ENCODE results near the gene FIBCD1. TPM values are rescaled to one million over a fixed set of nuclear protein-coding genes. Genes with fewer than 3 reads are reported as not detected.

Gene FIBCD1
- total RNA-seq, 2 experiments from 2014 or later: not detected

DNA sequence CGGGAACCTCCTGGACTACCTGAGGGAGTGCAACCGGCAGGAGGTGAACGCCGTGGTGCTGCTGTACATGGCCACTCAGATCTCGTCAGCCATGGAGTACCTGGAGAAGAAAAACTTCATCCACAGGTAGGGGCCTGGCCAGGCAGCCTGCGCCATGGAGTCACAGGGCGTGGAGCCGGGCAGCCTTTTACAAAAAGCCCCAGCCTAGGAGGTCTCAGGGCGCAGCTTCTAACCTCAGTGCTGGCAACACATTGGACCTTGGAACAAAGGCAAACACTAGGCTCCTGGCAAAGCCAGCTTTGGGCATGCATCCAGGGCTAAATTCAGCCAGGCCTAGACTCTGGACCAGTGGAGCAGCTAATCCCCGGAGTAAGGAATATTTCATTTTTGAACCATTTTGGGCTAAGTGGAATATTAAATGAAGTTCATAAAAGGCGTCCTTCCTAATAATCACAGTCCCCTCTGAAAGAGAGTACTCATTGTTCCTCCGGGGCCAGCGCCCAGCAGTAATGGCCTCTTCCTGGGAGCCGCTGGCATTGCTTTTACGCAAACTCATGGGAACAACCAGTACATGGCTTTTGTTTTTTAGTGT, 66.0 kb downstream of the FIBCD1 start:
- DNase-seq: no peak

DNA sequence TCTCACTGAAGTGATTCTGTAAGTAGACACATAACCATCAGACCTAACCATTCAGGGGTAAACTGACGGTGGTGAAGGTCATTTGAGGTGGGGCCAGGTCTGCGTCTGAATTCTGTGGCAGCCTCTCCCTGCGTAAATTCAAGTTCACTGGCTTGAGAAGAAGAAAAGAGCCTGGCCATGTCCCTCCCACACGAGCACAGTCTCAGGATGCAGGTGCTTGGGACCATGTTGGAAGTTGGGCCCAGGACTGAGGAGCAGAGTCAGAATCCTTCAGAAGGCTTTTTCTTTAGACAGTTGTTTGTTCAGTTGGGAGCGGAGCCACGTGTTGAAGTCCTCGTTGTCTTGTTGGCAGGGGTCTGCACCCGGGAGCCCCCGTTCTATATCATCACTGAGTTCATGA, 66.5 kb downstream of the FIBCD1 start:
- H3K27me3 Mint-ChIP-seq: no peaks in the 10 kb centered on the region
- no peak overlapping the region for H3K4me3 Mint-ChIP-seq
- ATAC-seq: no peak
- H3K36me3 Mint-ChIP-seq: peaks cover 2% of the 10 kb centered on the region
- H3K9me3 Mint-ChIP-seq (ENCODE audit: low read depth): no peaks in the 10 kb centered on the region
- CTCF ChIA-PET: no interaction called here
- H3K27ac Mint-ChIP-seq: no peak overlapping the region
- no peak for DNase-seq
- no peaks in the 10 kb centered on the region for H3K4me1 Mint-ChIP-seq

More for the DNA sequence above, 66.0 kb downstream of the FIBCD1 start:
- Mint-ChIP-seq H3K4me3 (no peak overlapping the region), H3K4me1 (no peaks in the 10 kb centered on the region), H3K27ac (no peak overlapping the region), H3K27me3 (no peaks in the 10 kb centered on the region), H3K36me3 (peaks cover 2% of the 10 kb centered on the region), H3K9me3 (ENCODE audit: low read depth) (no peaks in the 10 kb centered on the region)
- CTCF ChIA-PET: no interaction called here
- ATAC-seq: no peak

DNA sequence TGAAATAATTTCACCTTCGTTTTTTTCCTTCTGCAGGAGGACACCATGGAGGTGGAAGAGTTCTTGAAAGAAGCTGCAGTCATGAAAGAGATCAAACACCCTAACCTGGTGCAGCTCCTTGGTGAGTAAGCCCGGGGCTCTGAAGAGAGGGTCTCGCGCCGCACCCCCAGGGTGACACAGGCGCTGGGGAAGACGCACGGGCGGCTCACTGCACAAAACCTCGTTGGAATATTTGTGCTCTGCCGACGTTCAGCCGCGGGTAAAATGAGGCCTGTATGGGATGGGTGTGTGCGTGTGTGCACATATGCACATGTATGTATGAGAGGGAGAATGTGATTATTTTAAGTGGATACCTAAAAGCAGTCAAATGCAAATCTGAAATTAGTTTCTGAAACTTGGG, 67.0 kb downstream of the FIBCD1 start:
- Mint-ChIP-seq H3K27ac (no peak overlapping the region), H3K4me3 (no peak overlapping the region)
- no peak for ATAC-seq

DNA sequence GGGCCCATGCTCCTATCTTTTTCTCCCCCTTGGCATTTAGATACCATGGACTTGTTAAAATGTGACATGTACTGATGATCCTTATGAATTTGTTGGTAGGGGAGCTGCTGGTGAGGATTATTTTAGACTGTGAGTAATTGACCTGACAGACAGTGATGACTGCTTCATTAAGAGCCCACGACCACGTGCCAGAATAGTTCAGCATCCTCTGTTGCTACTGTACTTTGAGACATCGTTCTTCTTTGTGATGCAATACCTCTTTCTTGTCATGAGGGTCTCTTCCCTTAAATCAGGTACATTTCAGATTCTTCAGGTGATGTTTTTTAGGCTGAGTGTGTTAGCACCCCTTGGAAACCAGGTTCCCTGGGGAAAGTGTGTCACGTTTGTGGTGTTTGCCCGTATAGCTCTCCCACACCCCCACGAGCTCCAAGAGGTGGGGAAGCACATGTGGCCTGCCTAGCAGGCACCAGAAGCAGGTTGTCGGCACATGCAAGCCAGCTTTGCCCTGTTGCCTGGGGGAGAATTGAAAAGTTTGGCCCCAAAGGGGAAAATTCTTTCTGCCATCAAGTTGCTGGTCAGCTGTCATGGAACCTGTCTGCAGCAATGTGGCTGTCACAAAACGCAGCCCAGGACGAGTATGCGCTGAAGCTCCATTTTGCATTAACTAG, 67.5 kb downstream of the FIBCD1 start:
- ATAC-seq: no peak
- Mint-ChIP-seq H3K9me3 (ENCODE audit: low read depth) (no peaks in the 10 kb centered on the region), H3K4me1 (no peaks in the 10 kb centered on the region), H3K27ac (no peak overlapping the region), H3K27me3 (no peaks in the 10 kb centered on the region), H3K36me3 (peaks cover 2% of the 10 kb centered on the region), H3K4me3 (no peak overlapping the region)
- CTCF ChIA-PET: interaction anchor here (0.6 to 1.7 kb wide), 2 partner anchors 127 to 1145 kb away, joined by 3 to 7 read pairs; no protein-coding TSS in a partner anchor
- DNase-seq: no peak

More for the DNA sequence above, 67.0 kb downstream of the FIBCD1 start:
- Mint-ChIP-seq H3K27me3 (no peaks in the 10 kb centered on the region), H3K9me3 (ENCODE audit: low read depth) (no peaks in the 10 kb centered on the region), H3K4me1 (no peaks in the 10 kb centered on the region), H3K36me3 (peaks cover 2% of the 10 kb centered on the region)
- CTCF ChIA-PET: interaction anchor here (0.6 kb wide), 1 partner anchor 1145 kb away, joined by 3 read pairs; no protein-coding TSS in a partner anchor
- DNase-seq: no peak

DNA sequence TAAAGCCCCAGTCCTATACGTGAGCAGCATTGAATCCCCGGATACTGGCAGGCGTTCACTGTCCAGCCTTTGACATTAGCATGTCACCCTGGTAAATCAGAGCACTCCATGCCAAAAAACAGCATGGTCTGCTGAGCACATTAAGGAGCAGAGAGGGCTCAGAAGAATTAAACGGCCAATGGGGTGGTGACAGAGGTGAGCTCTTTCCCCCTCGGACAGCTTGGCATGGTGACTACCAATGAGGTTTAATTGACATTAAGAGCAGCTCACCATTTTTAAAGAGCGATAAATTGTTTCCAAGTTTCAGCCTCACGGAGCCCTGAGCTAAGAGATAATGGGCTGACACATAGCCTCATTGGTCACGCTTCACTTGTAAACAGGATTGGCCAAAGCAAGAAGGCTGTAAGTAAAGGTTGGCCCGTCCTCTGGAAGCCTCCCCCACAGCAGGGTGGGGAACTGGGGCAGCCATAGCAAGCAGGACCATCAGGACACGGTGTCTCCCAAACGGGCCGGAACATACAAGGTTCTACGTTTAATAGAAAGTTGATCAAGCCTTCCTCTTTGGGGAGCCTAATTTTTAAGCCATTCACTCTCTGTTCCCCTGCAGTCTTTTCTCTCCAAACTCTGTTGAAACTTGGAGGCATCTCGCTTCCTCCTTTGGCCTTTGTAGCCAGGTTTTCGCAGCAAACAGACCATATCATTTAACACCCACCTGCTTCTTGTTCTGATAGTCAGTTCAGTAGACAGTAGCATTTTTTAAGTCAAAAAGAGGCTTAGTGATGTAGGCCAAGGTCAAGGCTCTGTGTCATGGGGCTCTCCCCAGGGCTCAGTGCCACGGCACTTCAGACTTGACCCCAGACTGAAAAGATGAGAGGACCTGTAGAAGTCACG, 68.3 kb downstream of the FIBCD1 start:
- no peak for ATAC-seq
- CTCF ChIA-PET: interaction anchor here (0.6 to 2.4 kb wide), 8 partner anchors 12 to 176 kb away, joined by 3 to 12 read pairs (median 6); no protein-coding TSS in a partner anchor
- no peaks in the 10 kb centered on the region for H3K9me3 Mint-ChIP-seq (ENCODE audit: low read depth)
- no peak for DNase-seq
- peaks cover 2% of the 10 kb centered on the region for H3K36me3 Mint-ChIP-seq
- H3K27me3 Mint-ChIP-seq: no peaks in the 10 kb centered on the region
- H3K4me1 Mint-ChIP-seq: no peaks in the 10 kb centered on the region
- no peak overlapping the region for H3K27ac Mint-ChIP-seq
- no peak overlapping the region for H3K4me3 Mint-ChIP-seq

DNA sequence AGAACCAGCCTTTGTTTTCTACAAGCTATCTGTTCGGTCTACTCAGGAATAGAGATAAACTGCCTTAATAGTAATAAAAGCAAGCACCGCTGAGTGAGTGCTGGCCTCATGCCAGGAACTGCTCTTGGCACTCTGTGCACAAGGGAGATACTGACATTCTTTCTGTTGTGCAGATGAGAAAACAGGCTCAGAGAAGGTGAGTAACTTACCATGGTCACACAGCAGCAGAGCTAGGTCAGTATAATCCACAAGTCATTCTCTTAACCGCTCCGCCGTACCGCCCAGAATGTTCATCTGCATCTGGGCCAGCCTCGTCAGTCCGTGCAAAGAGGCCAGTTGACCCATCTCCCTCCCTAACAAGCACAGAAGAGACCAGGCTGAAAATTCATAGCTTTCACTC, 69.8 kb downstream of the FIBCD1 start:
- CTCF ChIA-PET: interaction anchor here (1.1 to 2.4 kb wide), 6 partner anchors 19 to 177 kb away, joined by 3 to 12 read pairs (median 4); no protein-coding TSS in a partner anchor
- Mint-ChIP-seq H3K27me3 (no peaks in the 10 kb centered on the region), H3K36me3 (no peaks in the 10 kb centered on the region), H3K4me3 (no peak overlapping the region), H3K9me3 (ENCODE audit: low read depth) (no peaks in the 10 kb centered on the region), H3K27ac (no peak overlapping the region), H3K4me1 (no peaks in the 10 kb centered on the region)
- no peak for DNase-seq
- ATAC-seq: no peak

DNA sequence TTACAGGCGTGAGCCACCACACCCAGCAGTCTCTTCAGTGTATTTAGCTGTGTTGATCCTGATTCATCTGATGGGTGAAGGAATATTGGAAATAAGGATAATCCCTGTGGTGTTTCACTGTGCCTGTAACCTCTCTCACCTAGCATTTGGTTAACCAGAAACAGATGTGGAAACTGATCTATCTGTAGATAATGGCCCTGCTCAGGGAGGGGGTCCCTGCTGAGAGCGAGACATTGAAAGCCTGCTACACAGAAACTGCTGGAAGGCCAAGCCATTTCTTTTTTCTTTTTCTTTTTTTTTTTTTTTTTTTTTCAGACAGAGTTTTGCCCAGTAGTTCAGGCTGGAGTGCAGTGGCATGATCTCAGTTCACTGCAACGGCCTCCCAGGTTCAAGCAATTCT, 70.8 kb downstream of the FIBCD1 start:
- Mint-ChIP-seq H3K27ac (no peak overlapping the region), H3K27me3 (no peaks in the 10 kb centered on the region), H3K9me3 (ENCODE audit: low read depth) (no peaks in the 10 kb centered on the region), H3K4me1 (no peaks in the 10 kb centered on the region), H3K4me3 (no peak overlapping the region), H3K36me3 (no peaks in the 10 kb centered on the region)
- CTCF ChIA-PET: interaction anchor here (0.6 to 0.9 kb wide), 3 partner anchors 153 to 178 kb away, joined by 3 to 5 read pairs (median 3); no protein-coding TSS in a partner anchor
- ATAC-seq (no peak), DNase-seq (no peak)

DNA sequence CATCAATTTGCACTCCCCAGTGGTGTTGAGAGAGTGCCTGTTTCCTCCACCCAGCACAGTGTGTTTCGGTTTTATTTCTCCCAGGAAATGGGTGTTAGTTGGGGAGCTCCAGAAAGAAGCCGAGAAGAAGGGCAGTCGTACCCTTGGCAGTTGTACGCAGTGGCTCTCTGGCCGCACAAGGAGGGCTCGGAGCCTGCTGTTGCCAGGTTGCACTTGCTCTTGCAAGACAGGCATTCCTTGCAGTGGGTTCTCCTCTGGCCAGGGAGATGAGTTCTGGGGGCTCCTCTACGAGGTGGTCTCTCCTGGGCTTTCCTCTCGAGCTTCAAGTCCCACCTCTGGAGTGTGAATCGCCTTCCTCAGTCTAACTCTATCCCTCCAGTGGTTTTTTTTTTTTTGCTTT, 71.5 kb downstream of the FIBCD1 start:
- Mint-ChIP-seq H3K9me3 (ENCODE audit: low read depth) (no peaks in the 10 kb centered on the region), H3K27me3 (no peaks in the 10 kb centered on the region), H3K4me3 (no peak overlapping the region), H3K4me1 (no peaks in the 10 kb centered on the region), H3K36me3 (no peaks in the 10 kb centered on the region), H3K27ac (no peak overlapping the region)
- ATAC-seq (no peak), DNase-seq (no peak)
- CTCF ChIA-PET: interaction anchor here (0.7 to 3.1 kb wide), 7 partner anchors 74 to 180 kb away, joined by 3 to 44 read pairs (median 5); no protein-coding TSS in a partner anchor

DNA sequence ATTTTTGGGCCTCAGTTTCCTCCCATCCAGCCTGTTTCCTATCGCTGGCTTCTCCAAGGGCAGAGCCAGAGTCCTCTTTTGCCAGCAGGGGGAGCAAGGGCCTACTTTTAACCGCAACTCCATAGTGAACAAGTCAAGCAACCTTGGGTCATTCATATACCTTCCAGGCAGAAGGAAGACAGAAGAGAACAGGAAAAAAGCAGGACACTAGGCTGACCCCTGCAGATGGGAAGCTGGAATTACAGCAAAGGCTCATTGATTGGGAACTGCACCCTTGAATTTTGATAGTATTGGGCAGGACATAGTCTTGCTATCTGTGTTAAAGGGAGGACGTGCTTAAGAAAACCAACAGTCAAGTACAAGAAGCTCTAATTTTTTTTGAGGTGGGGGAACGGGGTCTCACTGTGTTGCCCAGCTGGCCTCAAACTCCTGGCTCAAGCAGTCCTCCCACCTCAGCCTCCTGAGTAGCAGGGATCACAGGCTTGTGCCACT, 72.5 kb downstream of the FIBCD1 start:
- Mint-ChIP-seq H3K4me3 (no peak overlapping the region), H3K36me3 (no peaks in the 10 kb centered on the region), H3K27ac (no peak overlapping the region), H3K9me3 (ENCODE audit: low read depth) (no peaks in the 10 kb centered on the region), H3K4me1 (no peaks in the 10 kb centered on the region), H3K27me3 (no peaks in the 10 kb centered on the region)
- CTCF ChIA-PET: interaction anchor here (0.6 to 3.1 kb wide), 19 partner anchors 10 to 1085 kb away, joined by 3 to 44 read pairs (median 5); partner anchors contain the start of genes EXOSC2 and FIBCD1
- DNase-seq (peak; percentile 67), ATAC-seq (peak; percentile 77)

DNA sequence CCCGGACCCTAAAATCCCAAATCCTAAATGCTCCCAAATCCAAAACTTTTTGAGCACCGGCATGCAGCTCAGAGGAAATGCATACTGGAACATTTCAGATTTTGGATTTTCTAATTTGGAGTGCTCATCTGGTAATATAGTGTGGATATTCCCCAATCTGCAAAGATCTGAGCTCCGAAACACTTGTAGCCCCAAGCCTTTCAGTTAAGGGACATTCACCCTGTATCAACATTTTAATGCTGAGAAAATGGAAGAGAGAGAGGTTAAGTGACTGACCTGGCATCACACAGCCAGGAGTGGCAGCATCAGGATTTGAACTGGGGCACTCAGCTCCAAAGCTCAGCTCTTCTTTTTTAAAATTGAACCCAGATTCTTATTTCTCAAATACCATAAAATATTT, 73.1 kb downstream of the FIBCD1 start:
- no peaks in the 10 kb centered on the region for H3K27me3 Mint-ChIP-seq
- H3K4me3 Mint-ChIP-seq: no peak overlapping the region
- DNase-seq (no peak), ATAC-seq (no peak)
- no peaks in the 10 kb centered on the region for H3K36me3 Mint-ChIP-seq
- no peak overlapping the region for H3K27ac Mint-ChIP-seq
- H3K9me3 Mint-ChIP-seq (ENCODE audit: low read depth): no peaks in the 10 kb centered on the region
- H3K4me1 Mint-ChIP-seq: no peaks in the 10 kb centered on the region
- CTCF ChIA-PET: interaction anchor here (0.6 to 3.3 kb wide), 24 partner anchors 11 to 1084 kb away, joined by 3 to 44 read pairs (median 4); partner anchors contain the start of genes EXOSC2 and FIBCD1

DNA sequence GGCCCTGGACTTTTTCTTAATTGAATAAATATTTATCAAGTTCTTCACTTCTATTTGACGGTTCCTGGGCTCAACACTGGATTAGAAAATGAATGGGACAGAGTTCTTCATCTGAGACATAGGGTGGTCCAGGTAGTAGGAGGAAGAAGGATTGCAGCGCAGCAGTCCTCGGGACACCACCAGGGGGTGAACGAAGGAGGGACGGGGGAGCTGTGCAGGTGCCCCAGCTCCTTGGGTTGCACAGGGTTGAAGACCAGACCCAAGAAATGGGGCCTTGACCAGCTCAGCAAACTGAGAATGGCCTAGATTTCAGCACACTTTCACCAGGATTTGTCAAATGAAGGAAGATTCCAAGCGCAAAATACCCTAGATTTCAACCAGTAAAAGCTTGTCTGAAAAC, 74.5 kb downstream of the FIBCD1 start:
- no peak overlapping the region for H3K4me3 Mint-ChIP-seq

DNA sequence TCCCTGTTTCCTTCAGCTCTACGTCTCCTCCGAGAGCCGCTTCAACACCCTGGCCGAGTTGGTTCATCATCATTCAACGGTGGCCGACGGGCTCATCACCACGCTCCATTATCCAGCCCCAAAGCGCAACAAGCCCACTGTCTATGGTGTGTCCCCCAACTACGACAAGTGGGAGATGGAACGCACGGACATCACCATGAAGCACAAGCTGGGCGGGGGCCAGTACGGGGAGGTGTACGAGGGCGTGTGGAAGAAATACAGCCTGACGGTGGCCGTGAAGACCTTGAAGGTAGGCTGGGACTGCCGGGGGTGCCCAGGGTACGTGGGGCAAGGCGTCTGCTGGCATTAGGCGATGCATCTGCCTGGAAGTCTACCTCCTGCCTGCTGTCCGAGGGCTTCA, 76.3 kb downstream of the FIBCD1 start:
- Mint-ChIP-seq H3K9me3 (ENCODE audit: low read depth) (no peaks in the 10 kb centered on the region), H3K27me3 (no peaks in the 10 kb centered on the region), H3K4me1 (no peaks in the 10 kb centered on the region), H3K27ac (no peak overlapping the region), H3K4me3 (no peak overlapping the region), H3K36me3 (no peaks in the 10 kb centered on the region)
- no peak for DNase-seq
- CTCF ChIA-PET: interaction anchor here (1.1 to 3.3 kb wide), 7 partner anchors 10 to 184 kb away, joined by 3 to 16 read pairs (median 4); no protein-coding TSS in a partner anchor
- no peak for ATAC-seq

More for the DNA sequence above, 74.5 kb downstream of the FIBCD1 start:
- H3K36me3 Mint-ChIP-seq: no peaks in the 10 kb centered on the region
- DNase-seq (no peak), ATAC-seq (no peak)
- no peaks in the 10 kb centered on the region for H3K4me1 Mint-ChIP-seq
- H3K27me3 Mint-ChIP-seq: no peaks in the 10 kb centered on the region
- no peaks in the 10 kb centered on the region for H3K9me3 Mint-ChIP-seq (ENCODE audit: low read depth)
- no peak overlapping the region for H3K27ac Mint-ChIP-seq
- CTCF ChIA-PET: interaction anchor here (1.1 to 3.3 kb wide), 4 partner anchors 92 to 183 kb away, joined by 3 to 44 read pairs (median 23); no protein-coding TSS in a partner anchor

DNA sequence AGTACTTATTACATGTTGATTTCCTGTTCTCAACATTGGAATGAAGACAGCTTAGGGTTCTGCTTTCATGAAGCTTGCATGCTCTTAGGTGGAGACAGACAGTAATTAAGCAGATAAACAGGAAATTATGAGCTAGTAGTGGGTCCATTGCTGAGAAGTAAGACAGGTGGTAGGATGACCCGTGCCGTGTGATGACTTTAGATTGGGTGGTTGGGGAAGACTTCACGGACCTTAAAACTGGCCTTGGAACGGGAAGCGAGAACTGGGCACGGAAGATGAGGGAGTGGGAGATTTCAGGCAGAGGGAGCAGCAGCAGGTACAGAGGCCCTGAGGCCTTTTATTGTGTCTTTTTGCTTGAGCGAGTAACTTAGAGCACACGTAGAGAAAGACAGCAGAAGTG, 76.8 kb downstream of the FIBCD1 start:
- ATAC-seq (no peak), DNase-seq (no peak)
- Mint-ChIP-seq H3K4me3 (no peak overlapping the region), H3K9me3 (ENCODE audit: low read depth) (no peaks in the 10 kb centered on the region), H3K4me1 (no peaks in the 10 kb centered on the region), H3K27ac (no peak overlapping the region), H3K27me3 (no peaks in the 10 kb centered on the region), H3K36me3 (no peaks in the 10 kb centered on the region)
- CTCF ChIA-PET: interaction anchor here (0.6 to 2.2 kb wide), 7 partner anchors 10 to 185 kb away, joined by 3 to 6 read pairs (median 3); no protein-coding TSS in a partner anchor
